Natural killer cell (primary cell): ENCODE results near the gene EVI5. TPM values are rescaled to one million over a fixed set of nuclear protein-coding genes. Genes with fewer than 3 reads are reported as not detected.
A peak's percentile ranks its signal among the peaks of the same experiment; 100 is the strongest.

Experiments used
- ATAC-seq, 3 donors: fragments of 150-1000 bp in 2 of 3; fragments of 200-7000 bp in 1 of 3; cut with Tn5 transposase; 1 replicate in 1 of 3; 2 replicates in 2 of 3; pipeline ENCODE4 v1.10.0; 2021; ENCODE audit warnings: mild to moderate bottlenecking in 2 of 3, moderate library complexity in 2 of 3
- DNase-seq, 2 donors: peaks; one replicate each; pipeline versions ENCODE4 v3.0.0 to v3.0.0-alpha.2; 2013 to 2021; ENCODE audit warnings: mixed read lengths in 1 of 2
- H3K27ac ChIP-seq: one replicate; pipeline ENCODE4 v1.5.1; 2013; ENCODE audit warnings: mild to moderate bottlenecking, low read length
- H3K27me3 ChIP-seq: one replicate; pipeline ENCODE4 v1.6.1; 2013; ENCODE audit warnings: low read length; ENCODE audit not compliant: control insufficient read depth, insufficient read depth
- H3K36me3 ChIP-seq: one replicate; pipeline ENCODE4 v1.6.1; 2013; ENCODE audit warnings: low read length; ENCODE audit not compliant: control insufficient read depth, insufficient read depth
- H3K4me1 ChIP-seq: one replicate; pipeline ENCODE4 v1.6.1; 2013; ENCODE audit warnings: low read length; ENCODE audit not compliant: control insufficient read depth, insufficient read depth
- H3K4me3 ChIP-seq: one replicate; pipeline ENCODE4 v1.5.1; 2013; ENCODE audit warnings: low read length
- H3K9me3 ChIP-seq: one replicate; pipeline ENCODE4 v1.6.1; 2013; ENCODE audit warnings: low read length; ENCODE audit not compliant: control insufficient read depth, insufficient read depth
- H3K27ac Mint-ChIP-seq, 2 donors: one replicate each; pipeline ENCODE4 v1.8.0; 2022; ENCODE audit warnings: mild to moderate bottlenecking in 2 of 2, mixed read lengths in 2 of 2, moderate library complexity in 1 of 2
- H3K27me3 Mint-ChIP-seq, 2 donors: one replicate each; pipeline ENCODE4 v1.8.0; 2022; ENCODE audit warnings: low read depth in 2 of 2, mixed read lengths in 2 of 2
- H3K36me3 Mint-ChIP-seq: one replicate; pipeline ENCODE4 v1.8.0; 2022; ENCODE audit warnings: mixed read lengths
- H3K4me1 Mint-ChIP-seq, 2 donors: one replicate each; pipeline ENCODE4 v1.8.0; 2022; ENCODE audit warnings: mixed read lengths in 2 of 2
- H3K4me3 Mint-ChIP-seq: one replicate; pipeline ENCODE4 v1.8.0; 2022; ENCODE audit warnings: mild to moderate bottlenecking, moderate library complexity, mixed read lengths
- H3K9me3 Mint-ChIP-seq, 2 donors: one replicate each; pipeline ENCODE4 v1.8.0; 2022; ENCODE audit warnings: mixed read lengths in 2 of 2
- WGBS: methylation state at CpG from one replicate; pipeline ENCODE4 v1.1.7; 2013; ENCODE audit warnings: missing lambda C conversion rate; ENCODE audit not compliant: insufficient coverage; 5-methylcytosine and 5-hydroxymethylcytosine counted together
- intact Hi-C: fragments of 100-400 bp; cut with micrococcal nuclease; formaldehyde crosslinking; loops from one replicate; pipeline ENCODE4 v1.14.2; 2022
- total RNA-seq, 4 donors: library from RNA; stranded (reverse); fragments of 120-200 nt in 1 of 4; gene quantifications; one replicate each; pipeline versions ENCODE4 v1.2.3 to v1.2.4, GENCODE V29; 2013 to 2022
- TF ChIP-seq, protein P1 (sequence below): fragments of 200-600 bp; IDR thresholded peaks from one replicate; pipeline ENCODE4 v1.8.0; 2022; ENCODE audit warnings: antibody characterized with exemption

EVI5 gene
- total RNA-seq, 3 donors from 2014 or later (not counting 1 experiment from before 2014, with no cell fraction given), result 3.9 to 6.0 (median 5.5) TPM

DNA sequence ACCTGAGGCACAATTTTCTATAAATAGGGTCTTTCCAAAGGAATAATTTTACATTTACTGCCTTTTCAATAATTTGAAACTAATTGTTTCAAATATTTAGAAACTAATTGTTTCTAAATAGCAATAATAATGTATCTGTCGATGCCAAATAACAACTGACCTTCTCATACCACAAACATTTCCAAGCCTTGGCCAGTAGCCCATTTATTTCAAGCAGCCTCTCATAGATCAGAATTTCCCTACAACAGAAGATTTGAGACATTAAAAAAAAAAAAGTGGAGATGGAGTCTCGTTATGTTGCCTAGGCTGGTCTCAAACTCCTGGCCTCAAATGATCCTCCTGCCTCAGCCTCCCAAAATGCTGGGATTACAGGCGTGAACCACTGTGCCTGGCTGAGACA is 296.1 kb downstream of the EVI5 start:
- H3K27ac ChIP-seq, result no peak overlapping the region
- no peaks in the 10 kb centered on the region for H3K36me3 Mint-ChIP-seq
- peaks cover 6 to 23% of the 10 kb centered on the region in 2 donors for H3K4me1 Mint-ChIP-seq
- no peaks in the 10 kb centered on the region for H3K27me3 ChIP-seq
- no peaks in the 10 kb centered on the region for H3K9me3 Mint-ChIP-seq
- DNase-seq (no peak), ATAC-seq (no peak)
- H3K9me3 ChIP-seq, result no peaks in the 10 kb centered on the region
- H3K4me3 ChIP-seq, result no peak overlapping the region
- peaks cover 12% of the 10 kb centered on the region for H3K4me1 ChIP-seq
- H3K27me3 Mint-ChIP-seq, result no peaks in the 10 kb centered on the region
- intact Hi-C loops, result loop anchor here (5.0 kb wide), 3 partner anchors 108 to 192 kb away; partner anchors contain the start of genes GLMN and RPAP2
- no peak overlapping the region for H3K4me3 Mint-ChIP-seq
- 97% methylated on average over 3 of the region's 3 CpGs for WGBS
- no peaks in the 10 kb centered on the region for H3K36me3 ChIP-seq
- peak overlapping the region; percentile 23 to 88 for H3K27ac Mint-ChIP-seq
- TF ChIP-seq, protein P1, sequence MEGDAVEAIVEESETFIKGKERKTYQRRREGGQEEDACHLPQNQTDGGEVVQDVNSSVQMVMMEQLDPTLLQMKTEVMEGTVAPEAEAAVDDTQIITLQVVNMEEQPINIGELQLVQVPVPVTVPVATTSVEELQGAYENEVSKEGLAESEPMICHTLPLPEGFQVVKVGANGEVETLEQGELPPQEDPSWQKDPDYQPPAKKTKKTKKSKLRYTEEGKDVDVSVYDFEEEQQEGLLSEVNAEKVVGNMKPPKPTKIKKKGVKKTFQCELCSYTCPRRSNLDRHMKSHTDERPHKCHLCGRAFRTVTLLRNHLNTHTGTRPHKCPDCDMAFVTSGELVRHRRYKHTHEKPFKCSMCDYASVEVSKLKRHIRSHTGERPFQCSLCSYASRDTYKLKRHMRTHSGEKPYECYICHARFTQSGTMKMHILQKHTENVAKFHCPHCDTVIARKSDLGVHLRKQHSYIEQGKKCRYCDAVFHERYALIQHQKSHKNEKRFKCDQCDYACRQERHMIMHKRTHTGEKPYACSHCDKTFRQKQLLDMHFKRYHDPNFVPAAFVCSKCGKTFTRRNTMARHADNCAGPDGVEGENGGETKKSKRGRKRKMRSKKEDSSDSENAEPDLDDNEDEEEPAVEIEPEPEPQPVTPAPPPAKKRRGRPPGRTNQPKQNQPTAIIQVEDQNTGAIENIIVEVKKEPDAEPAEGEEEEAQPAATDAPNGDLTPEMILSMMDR, result no peak

DNA sequence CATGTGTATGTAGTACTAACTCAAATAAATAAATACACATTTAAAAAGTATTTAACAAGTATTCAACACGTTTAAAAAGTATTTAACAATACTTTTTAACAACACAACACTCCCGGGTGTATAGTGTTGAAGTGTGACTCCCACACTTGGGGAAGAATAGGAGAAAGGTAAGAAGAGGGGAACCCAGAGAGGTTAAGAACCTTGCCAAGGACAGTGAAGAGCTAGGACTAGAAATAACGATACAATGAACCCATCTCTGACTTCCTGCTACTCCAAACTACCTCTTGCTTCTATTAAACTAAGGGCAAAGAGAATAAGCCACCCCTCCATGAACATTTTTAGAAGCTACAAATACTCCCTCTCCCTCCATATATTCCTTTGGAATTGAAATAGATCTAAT is 296.5 kb downstream of the EVI5 start:
- no peak for ATAC-seq
- Histone ChIP-seq H3K27me3 (no peaks in the 10 kb centered on the region), H3K27ac (peak overlapping the region; percentile 3), H3K36me3 (no peaks in the 10 kb centered on the region), H3K4me1 (peaks cover 16% of the 10 kb centered on the region), H3K4me3 (no peak overlapping the region), H3K9me3 (no peaks in the 10 kb centered on the region)
- Mint-ChIP-seq H3K4me1 (peaks cover 6 to 26% of the 10 kb centered on the region in 2 donors), H3K36me3 (no peaks in the 10 kb centered on the region), H3K4me3 (no peak overlapping the region), H3K27ac (peak overlapping the region; percentile 23 to 88), H3K27me3 (no peaks in the 10 kb centered on the region), H3K9me3 (no peaks in the 10 kb centered on the region)
- intact Hi-C loops, result loop anchor here (5.0 kb wide), 3 partner anchors 109 to 191 kb away; partner anchors contain the start of genes GLMN and RPAP2
- DNase-seq, result no peak
- WGBS, result 17% methylated on average over 1 of the region's 3 CpGs
- TF ChIP-seq, protein P1, result no peak

DNA sequence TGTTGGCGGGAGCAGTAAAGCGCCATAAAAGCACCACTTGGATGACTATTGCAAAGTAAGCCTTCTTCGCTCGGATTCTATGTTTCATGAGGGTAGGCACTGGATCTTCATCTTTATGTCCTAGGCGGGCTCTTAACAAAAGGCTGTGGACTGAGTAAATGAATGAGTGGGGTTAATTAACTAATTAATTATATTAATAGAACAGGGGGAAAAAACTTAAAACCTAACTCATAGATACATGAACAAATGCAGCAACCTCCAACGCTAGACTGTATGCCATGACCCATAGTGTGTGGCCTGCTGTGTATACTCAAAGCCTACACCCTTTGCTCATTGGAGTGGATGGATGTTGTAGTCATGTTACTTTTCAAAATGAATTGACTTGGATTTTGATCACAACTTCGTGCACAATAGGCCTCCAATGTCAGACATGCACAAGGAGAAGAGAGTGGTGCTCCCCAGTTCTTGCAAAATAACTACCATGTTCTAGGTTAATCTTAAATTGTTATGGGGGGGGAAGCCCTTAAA is 297.8 kb downstream of the EVI5 start:
- Mint-ChIP-seq H3K4me1 (peaks cover 19 to 39% of the 10 kb centered on the region in 2 donors), H3K4me3 (peak overlapping the region; percentile 98), H3K27me3 (no peaks in the 10 kb centered on the region), H3K9me3 (no peaks in the 10 kb centered on the region), H3K27ac (peak overlapping the region; percentile 88 to 94), H3K36me3 (no peaks in the 10 kb centered on the region)
- ATAC-seq (no peak), DNase-seq (peak in 1 of 2 donors; percentile 33)
- intact Hi-C loops, result loop anchor here (5.0 kb wide), 3 partner anchors 110 to 190 kb away; partner anchors contain the start of genes GLMN and RPAP2
- peaks cover 29% of the 10 kb centered on the region for H3K4me1 ChIP-seq
- no peaks in the 10 kb centered on the region for H3K27me3 ChIP-seq
- H3K36me3 ChIP-seq, result no peaks in the 10 kb centered on the region
- no peaks in the 10 kb centered on the region for H3K9me3 ChIP-seq
- H3K27ac ChIP-seq, result peak overlapping the region; percentile 53
- TF ChIP-seq, protein P1, result no peak
- peak overlapping the region; percentile 65 for H3K4me3 ChIP-seq
- WGBS, result 51% methylated on average over 6 of the region's 7 CpGs
